ENCODE results near the gene DPCD.

DPCD gene

GRCh38 chr10:101645659-101646058 lies 57.5 kb downstream of the DPCD start:
- no peak for TF ChIP-seq CTCF (IDR thresholded peaks at IDR 0.05; ENCODE audit: low read depth, low read length)
- in situ Hi-C loops (cut with HindIII; ENCODE audit: low sequenced_read_pairs): no loop called here
- no peak overlapping the region for H3K4me3 ChIP-seq (ENCODE audit: low read depth, low read length)
- DNase-seq (ENCODE audit: low read depth, low spot score): no peak

GRCh38 chr10:101646364-101646763 lies 58.2 kb downstream of the DPCD start:
- in situ Hi-C loops (cut with HindIII; ENCODE audit: low sequenced_read_pairs): no loop called here
- DNase-seq (ENCODE audit: low read depth, low spot score): no peak
- H3K4me3 ChIP-seq (ENCODE audit: low read depth, low read length): no peak overlapping the region
- no peak for TF ChIP-seq CTCF (IDR thresholded peaks at IDR 0.05; ENCODE audit: low read depth, low read length)

- in situ Hi-C loops (cut with HindIII; ENCODE audit: low sequenced_read_pairs): no loop called here
- no peak for DNase-seq (ENCODE audit: low read depth, low spot score)
- no peak overlapping the region for H3K4me3 ChIP-seq (ENCODE audit: low read depth, low read length)
- TF ChIP-seq CTCF (IDR thresholded peaks at IDR 0.05; ENCODE audit: low read depth, low read length): no peak
Measured at GRCh38 chr10:101647255-101647654, 59.1 kb downstream of the DPCD start.

GRCh38 chr10:101649525-101650085 lies 61.5 kb downstream of the DPCD start:
- no peak overlapping the region for H3K4me3 ChIP-seq (ENCODE audit: low read depth, low read length)
- in situ Hi-C loops (cut with HindIII; ENCODE audit: low sequenced_read_pairs): no loop called here
- DNase-seq (ENCODE audit: low read depth, low spot score): no peak
- no peak for TF ChIP-seq CTCF (IDR thresholded peaks at IDR 0.05; ENCODE audit: low read depth, low read length)

- DNase-seq (ENCODE audit: low read depth, low spot score): no peak
- in situ Hi-C loops (cut with HindIII; ENCODE audit: low sequenced_read_pairs): no loop called here
- no peak for TF ChIP-seq CTCF (IDR thresholded peaks at IDR 0.05; ENCODE audit: low read depth, low read length)
- no peak overlapping the region for H3K4me3 ChIP-seq (ENCODE audit: low read depth, low read length)
Measured at GRCh38 chr10:101650863-101651262, 62.7 kb downstream of the DPCD start.

- TF ChIP-seq CTCF (IDR thresholded peaks at IDR 0.05; ENCODE audit: low read depth, low read length): no peak
- in situ Hi-C loops (cut with HindIII; ENCODE audit: low sequenced_read_pairs): no loop called here
- no peak for DNase-seq (ENCODE audit: low read depth, low spot score)
- H3K4me3 ChIP-seq (ENCODE audit: low read depth, low read length): no peak overlapping the region
Measured at GRCh38 chr10:101651336-101651735, 63.2 kb downstream of the DPCD start.

- no peak for TF ChIP-seq CTCF (IDR thresholded peaks at IDR 0.05; ENCODE audit: low read depth, low read length)
- in situ Hi-C loops (cut with HindIII; ENCODE audit: low sequenced_read_pairs): no loop called here
- no peak overlapping the region for H3K4me3 ChIP-seq (ENCODE audit: low read depth, low read length)
- no peak for DNase-seq (ENCODE audit: low read depth, low spot score)
Measured at GRCh38 chr10:101653536-101653935, 65.4 kb downstream of the DPCD start.

All from astrocyte of the spinal cord (primary cell).